ENCODE data around the gene PEF1. TPM values are rescaled to one million over a fixed set of nuclear protein-coding genes. Genes with fewer than 3 reads are reported as not detected.

Gene PEF1
- total RNA-seq, 1 donor from 2014 or later, result 53.5 TPM

GRCh38 chr1:31627930-31628559, 16.6 kb downstream of the PEF1 start:
- no peak for DNase-seq

GRCh38 chr1:31627301-31627929, 17.3 kb downstream of the PEF1 start:
- no peak for DNase-seq

DNA sequence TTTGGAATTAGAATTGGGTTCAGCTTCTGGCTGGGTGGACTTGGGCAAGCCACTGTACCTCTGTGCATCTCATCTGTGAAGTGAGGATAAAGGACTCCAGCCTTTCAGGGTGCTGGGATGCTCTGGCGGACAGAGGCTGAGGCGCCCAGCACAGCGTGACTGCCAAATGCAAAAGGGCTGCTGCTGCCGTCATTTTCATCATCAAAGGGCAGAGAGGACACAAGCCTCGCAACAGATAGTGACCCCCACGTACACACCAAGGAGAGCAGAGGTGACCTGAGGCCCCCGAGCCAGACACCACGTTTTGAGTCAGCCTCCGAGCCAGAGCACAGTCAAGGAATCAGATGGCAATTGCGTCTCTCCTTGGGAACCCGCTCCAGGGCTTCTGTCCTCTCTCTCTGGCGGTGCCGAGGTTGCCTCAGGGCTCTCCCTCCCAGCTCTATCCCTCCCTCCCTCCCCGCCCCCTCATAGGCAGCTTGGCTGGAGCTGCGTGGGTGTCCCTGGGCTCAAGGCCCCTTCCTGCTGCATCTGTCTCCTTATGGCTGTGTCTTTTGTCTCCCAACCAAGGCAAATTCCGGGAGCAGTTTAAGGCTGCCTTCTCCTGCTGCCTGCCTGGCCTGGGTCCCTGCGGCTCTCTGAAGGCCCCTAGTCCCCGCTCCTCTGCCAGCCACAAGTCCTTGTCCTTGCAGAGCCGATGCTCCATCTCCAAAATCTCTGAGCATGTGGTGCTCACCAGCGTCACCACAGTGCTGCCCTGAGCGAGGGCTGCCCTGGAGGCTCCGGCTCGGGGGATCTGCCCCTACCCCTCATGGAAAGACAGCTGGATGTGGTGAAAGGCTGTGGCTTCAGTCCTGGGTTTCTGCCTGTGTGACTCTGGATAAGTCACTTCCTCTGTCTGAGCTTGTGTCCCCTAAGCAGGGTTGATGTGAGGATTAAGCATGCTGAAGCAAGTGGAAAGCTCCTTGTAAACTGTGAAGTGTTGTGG, 18.2 kb downstream of the PEF1 start:
- peak; percentile 33 for DNase-seq

- DNase-seq, result no peak
Measured at GRCh38 chr1:31625561-31626222, 19.0 kb downstream of the PEF1 start.

DNA sequence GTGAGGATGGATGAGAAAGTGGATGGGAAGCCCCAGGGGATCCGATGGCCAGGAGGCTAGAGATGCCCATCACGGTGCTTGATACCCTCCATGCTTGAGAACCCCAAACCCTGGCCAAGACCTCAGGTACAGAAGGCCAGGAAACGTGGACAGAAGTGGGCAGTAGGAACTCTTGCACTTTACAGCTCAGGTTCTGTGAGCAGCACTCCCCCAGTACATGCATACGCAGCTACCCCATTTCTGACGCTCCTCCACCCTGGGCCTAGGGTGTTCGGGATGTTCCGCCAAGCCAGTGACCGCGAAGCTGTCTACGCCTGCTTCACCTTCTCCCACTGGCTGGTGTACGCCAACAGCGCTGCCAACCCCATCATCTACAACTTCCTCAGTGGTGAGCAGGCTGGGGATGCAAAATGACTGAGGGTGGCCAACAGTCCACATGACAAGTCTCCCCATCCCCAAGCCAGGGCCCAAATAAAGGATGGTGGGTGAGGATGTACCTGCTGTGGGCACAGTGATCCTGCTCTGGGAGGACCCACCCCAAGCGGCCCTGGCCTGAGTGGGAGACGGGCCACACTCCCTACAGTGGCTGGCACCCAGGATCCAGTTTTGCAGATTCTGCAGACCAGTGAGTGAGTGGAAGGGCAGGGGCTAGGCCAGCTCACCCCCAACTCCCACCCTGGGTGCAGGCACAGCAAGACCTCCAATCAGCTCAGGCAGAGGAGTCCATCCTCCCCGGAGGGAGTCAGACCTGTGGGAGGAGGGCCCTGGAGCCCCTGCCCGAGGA, 19.8 kb downstream of the PEF1 start:
- DNase-seq, result no peak

DNA sequence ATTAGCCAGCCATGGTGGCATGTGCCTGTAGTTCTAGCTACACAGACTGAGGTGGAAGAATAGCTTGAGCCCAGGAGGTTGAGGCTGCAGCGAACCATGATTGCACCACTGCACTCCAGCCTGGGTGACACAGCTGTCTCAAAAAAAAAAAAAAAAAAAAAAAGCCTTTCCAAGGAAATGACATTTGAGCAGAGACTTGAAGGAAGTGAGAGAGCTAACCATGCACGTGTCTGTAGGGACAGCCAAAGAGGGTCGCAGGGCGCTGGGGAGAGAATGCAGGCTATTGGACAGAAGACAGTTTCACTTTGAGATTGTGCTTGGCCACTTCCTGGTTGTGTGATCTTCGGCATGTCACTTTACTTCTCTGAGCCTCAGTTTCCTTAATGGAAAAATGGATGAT, 20.4 kb downstream of the PEF1 start:
- no peak for DNase-seq

DNA sequence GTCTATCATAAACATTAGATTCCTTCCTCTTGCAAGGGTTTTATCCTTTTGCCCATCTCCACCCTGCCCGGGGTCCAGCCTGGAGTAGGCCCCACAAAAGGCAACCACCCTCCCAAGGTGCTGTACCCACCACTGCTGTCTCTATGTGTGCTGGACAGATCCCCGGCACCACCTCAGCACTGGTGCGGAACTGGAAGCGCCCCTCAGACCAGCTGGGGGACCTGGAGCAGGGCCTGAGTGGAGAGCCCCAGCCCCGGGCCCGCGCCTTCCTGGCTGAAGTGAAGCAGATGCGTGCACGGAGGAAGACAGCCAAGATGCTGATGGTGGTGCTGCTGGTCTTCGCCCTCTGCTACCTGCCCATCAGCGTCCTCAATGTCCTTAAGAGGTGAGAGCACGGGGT, 21.3 kb downstream of the PEF1 start:
- DNase-seq, result no peak

DNA sequence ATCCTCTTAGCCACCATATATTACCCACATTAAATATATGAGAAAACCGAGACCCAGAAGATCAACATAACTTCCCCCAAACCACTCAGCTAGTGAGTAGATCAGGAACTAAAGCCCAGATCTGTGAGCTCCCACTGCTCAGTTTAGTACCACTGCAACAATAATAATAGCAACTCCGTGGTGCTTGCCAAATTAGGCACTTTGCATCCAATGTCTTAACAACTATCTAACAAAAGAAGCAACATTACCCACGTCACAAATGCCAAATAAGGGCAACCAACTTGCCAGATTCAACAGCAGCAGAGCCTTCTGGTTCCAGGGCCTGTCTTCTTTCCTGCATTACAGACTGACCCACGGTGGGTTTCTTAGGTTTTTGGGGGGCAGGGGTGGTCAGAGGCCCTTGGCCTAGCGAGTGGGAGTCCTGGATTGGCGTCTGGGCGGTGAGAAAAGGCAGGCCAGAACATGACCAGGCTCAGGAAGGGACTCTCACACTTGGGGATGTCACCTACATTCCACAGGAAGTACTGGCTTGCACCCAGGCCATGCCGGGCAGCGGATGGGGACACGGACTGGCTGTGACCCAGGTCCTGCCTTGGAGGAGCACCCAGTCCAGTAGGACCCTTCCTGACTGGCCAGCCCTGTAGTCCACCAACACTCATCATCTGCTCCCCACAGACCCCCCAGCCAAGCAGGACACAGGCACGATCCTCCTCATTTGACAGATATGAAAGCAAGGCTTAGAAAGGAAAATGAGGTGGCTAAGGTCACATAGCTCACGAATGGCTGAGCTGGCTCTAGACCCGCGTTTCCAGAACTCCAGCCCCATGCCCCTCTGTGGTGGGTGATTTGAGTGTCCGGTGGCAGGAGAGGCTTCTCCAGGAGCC, 22.6 kb downstream of the PEF1 start:
- no peak for DNase-seq

GRCh38 chr1:31621498-31621820, 23.2 kb downstream of the PEF1 start:
- no peak for DNase-seq

GRCh38 chr1:31620631-31621497, 23.8 kb downstream of the PEF1 start:
- DNase-seq, result no peak

DNA sequence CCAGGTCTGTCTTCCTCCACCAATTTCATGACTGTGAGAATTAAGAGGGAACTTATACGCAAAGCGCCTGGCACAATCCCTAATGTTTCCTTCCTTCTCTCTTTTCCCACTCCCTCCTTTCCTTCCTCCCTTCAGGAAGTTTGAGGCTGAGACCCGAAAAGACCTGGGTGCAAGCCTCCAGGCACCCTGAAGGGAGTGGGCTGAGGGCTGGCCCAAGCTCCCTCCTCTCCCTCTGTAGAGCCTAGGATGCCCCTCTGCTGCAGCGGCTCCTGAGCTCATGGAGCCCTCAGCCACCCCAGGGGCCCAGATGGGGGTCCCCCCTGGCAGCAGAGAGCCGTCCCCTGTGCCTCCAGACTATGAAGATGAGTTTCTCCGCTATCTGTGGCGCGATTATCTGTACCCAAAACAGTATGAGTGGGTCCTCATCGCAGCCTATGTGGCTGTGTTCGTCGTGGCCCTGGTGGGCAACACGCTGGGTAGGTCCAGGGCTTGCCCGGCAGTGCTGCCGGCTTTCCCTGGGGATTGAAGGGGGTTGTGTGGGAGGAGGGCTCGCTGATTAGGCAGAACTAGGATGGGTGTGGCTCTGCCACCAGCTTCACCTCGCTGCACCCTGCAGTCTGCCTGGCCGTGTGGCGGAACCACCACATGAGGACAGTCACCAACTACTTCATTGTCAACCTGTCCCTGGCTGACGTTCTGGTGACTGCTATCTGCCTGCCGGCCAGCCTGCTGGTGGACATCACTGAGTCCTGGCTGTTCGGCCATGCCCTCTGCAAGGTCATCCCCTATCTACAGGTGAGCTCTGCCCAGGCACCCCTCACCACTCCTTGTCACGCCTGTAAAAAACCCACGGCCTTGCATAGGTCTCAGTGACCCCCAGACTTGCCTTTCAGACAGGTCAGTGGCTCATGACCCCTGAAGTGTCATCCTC, 25.5 kb downstream of the PEF1 start:
- no peak for DNase-seq

- no peak for DNase-seq
Measured at GRCh38 chr1:31617916-31618746, 26.5 kb downstream of the PEF1 start.

GRCh38 chr1:31617218-31617915, 27.3 kb downstream of the PEF1 start, which contains the start of gene HCRTR1:
HCRTR1 (plus strand) TSS chr1:31617689; CDS start chr1:31619193, 1,504 bp downstream.
- no peak for DNase-seq

DNA sequence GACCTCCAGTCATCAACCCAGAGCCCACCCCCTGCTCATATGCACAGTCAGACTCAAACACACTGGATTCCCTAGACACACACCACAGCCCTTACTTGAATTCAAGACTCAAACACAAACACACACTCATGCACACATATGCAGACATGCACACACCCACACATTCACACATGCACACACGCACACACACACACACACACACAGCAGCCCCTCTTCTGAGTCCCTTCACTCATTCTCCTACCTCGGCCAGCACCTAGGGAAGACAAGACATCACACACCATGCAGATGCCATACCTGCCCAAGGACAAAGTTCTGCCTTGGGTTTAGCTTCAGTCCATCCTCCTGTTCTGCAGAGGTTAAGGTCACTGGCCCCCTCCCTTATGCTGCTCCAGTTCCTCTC, 28.7 kb downstream of the PEF1 start:
- no peak for DNase-seq

- DNase-seq, result no peak
Measured at GRCh38 chr1:31615414-31615813, 29.3 kb downstream of the PEF1 start.

DNA sequence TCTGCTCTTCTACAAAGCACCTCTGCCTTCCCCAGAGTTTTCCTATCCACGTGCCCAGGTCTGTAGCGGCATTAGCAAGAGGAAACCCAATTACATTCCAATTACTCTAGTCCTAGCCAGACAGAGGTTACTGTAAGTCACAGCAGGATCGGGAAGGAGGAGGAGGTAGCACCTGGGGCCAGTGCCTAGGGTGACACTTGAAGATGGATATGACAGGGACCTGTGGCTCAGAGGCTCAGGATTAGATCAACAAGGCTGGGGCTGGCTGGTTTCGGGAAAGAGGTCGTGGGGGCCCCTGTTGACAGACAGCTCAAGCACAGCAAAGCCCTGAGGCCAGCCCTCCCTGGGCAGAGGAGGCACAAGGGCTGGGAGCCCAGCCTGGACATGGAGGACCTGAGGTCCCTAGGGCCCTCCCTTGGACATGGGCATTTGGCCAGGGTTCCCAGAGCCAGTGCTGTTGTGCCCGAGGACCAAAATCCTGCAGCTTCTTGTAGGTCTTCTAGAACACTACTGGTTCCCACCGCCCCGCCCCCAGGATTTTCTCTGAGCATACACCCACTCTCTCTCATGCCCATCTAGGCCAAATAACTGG, 30.2 kb downstream of the PEF1 start:
- no peak for DNase-seq
